ENCODE results near the gene RNF150.
"Not testable (repeated sequence)": the region's sequence is repeated elsewhere in the genome, so short reads cannot be mapped to it uniquely, and the experiment has no call there.

Gene RNF150

GRCh38 chr4:140810591-140811169 lies 322.6 kb downstream of the RNF150 start:
- DNase-seq: not testable (repeated sequence)

Data from hematopoietic multipotent progenitor cell treated with erythropoietin and hydrocortisone succinate and interleukin-3 and kit ligand, for 4 days (in vitro differentiated cells).